ENCODE results near the gene TMEM95.

GRCh38 chr17:7361906-7362305 is 7.0 kb downstream of the TMEM95 start:
- TF ChIP-seq CTCF (IDR thresholded peaks at IDR 0.05) (no peak), POLR2A (IDR thresholded peaks at IDR 0.05) (no peak)
